HL-60 (cell line): ENCODE measurements around the gene FAM174C.

Experiments
- CTCF ChIP-seq: IDR thresholded peaks from one replicate; pipeline ENCODE4 v1.5.1; 2011; ENCODE audit warnings: low read length, control low read depth, inconsistent platforms; ENCODE audit not compliant: insufficient read depth
- GABPA ChIP-seq: IDR thresholded peaks from 2 replicates; pipeline ENCODE4 v1.6.1; 2012; ENCODE audit warnings: low read depth
- REST ChIP-seq: IDR thresholded peaks from 2 replicates; pipeline ENCODE4 v1.6.1; 2012; ENCODE audit warnings: low read depth; ENCODE audit not compliant: insufficient replicate concordance

- TF ChIP-seq CTCF = no peak
- no peak for TF ChIP-seq REST
- no peak for TF ChIP-seq GABPA
Measured at GRCh38 chr19:1321539-1321938, 46.2 kb downstream of the FAM174C start.
